Measurements from ENCODE around the gene NUP188.

GRCh38 chr9:129007035-129007765 is 59.7 kb downstream of the NUP188 start:
- TF ChIP-seq ZNF274 (IDR thresholded peaks at IDR 0.05; ENCODE audit: low read depth, low read length) (no peak), YY1 (IDR thresholded peaks at IDR 0.05; ENCODE audit: insufficient read depth, insufficient read length) (no peak), SUZ12 (IDR thresholded peaks at IDR 0.05; ENCODE audit: extremely low read depth, insufficient read depth, insufficient read length) (no peak)

Data from NT2/D1 (cell line).